GM15510 (cell line): ENCODE data around the gene SBK3.

Source experiments
- POLR2A ChIP-seq: IDR thresholded peaks from 3 replicates; pipeline ENCODE4 v1.6.1; 2011; ENCODE audit warnings: borderline replicate concordance; ENCODE audit not compliant: insufficient read length; ENCODE audit errors: extremely low read depth

SBK3 gene

DNA sequence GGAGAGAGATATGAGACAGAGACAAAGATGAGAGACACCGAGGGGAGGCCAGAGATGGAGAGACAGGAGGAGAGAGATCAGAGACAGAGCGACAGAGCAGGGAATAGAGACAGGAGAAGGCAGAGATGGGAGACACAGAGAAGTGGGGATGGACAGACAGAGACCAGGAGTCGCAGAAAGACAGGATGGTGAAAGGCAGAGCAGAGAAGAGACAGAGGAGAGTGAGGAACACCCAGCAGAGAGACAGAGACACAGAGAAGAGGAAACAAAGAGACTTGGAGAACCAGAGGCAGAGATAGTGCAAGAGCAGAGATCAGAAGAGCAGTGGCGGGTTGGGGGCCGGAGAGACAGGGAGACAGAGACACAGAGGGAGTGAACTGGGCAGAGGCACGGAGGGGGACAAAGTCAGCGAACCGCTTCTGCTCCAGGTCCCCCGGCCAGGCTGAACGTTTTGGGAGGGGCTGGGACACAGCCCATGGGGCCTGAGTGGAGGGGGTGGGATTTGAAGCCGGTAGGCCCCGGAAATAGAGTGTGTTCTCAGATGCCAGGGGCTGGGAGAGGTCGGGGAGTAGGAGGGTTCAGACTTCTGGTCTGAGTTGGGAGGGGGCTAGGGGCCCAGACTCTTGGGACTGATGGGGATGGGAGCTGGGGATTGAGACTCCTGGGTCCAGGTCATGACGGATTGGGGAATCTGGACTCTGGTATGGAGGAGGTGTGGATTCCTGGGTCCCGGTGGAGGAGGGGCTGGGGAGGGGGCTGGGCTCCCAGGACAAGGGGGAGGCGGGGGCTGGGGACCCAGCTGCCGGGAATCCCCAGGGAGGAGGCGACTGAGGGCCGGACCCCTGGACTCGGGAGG, 34.7 kb upstream of the SBK3 start:
- TF ChIP-seq POLR2A = no peak

DNA sequence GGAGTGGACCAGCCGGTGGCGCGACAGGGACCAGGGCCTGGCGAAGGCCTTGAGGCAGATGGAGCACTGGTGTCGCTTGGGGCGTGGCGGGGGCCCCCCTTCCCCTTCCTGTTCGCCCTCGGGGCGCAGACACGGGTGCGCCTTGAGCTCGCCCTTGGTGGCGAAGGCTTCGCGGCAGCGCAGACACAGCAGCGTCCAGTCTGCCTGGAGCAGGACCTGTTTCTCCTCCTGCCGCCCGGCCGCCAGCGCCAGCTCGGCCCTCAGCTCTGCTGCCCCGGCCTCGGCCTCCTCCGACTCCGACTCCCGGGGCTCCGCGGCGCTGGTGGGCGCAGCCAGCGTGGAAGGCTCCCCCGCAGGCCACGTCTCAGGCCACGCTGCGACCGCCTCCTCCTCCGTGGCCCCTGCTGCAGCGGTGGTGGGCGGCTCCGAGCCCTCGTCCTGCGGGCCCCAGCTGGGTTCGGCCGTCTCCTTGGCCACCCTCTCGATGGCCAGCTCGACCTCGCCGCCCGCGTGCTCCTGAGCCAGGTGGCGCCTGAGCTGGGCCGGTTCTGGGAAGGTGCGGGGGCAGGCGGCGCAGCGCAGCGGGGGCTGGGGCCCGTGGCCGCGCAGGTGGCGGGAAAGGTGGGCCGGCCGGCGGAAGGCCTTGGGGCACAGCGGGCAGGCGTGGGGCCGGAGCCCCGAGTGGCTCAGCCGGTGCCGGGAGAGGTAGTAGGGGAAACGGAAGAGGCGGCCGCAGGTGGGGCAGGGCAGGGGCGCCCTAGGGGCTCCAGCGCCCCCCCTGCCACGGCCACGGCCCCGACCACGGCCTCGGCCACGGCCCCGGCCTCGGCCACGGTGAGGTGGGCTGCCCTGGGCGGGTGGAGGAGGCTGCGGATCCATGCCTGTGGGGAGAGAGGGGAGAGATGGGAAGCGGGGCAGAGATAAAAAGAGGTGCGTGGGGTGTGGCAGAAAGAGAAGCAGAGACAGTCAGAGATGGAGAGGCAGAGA, 33.7 kb upstream of the SBK3 start:
- TF ChIP-seq POLR2A = no peak

DNA sequence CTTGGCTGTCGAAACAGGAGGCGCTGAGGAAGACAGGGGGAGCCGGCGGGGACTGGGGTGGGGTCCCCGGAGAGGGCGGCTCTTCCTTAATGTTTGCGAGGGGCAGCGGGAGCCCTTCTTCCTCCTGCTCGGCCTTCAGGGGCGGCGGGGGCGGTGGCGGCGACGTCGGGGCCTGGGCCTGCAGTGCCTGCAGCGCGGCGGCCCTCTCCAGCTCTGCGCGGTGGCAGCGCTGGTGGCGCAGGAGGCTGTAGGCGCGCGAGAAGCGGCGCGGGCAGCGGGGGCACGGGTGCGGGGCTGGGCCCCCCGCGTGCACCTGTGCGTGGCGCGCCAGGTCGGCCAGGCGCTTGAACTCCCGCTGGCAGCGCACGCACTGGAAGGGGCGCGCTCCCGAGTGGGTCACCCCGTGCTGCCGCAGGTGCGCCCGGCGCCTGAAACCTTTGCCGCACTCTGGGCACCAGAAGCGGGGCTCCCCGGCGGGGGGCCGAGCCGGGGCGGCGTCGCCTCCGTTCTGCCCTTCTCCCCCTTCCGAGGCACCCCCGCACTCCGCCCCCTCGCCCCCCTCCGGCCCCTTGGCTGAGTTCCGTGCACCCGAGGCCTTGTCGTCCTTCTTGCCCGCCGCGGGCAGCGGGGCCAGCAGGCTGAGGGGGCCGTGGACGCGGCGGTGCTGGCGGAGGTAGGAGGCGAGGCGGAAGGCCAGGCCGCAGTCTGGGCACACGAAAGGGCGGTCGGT, 32.9 kb upstream of the SBK3 start:
- no peak for TF ChIP-seq POLR2A

DNA sequence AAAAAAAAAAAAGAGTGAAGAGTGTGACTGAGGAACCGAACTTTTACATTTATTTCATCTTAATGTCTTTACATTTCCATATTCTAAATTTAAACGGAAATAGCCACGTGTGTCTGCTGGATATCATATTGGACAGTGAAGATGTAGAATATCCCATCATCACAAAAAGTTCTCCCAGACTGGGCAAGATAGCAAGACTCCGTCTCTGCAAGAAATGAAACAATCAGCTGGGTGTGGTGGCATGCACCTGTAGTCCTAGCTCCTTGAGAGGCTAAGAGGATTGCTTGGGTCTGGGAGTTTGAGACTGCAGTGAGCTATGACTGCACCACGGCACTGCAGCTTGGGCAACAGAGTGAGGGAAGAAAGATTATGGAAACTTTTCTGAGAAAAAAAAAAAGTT, 31.4 kb upstream of the SBK3 start:
- TF ChIP-seq POLR2A = no peak

DNA sequence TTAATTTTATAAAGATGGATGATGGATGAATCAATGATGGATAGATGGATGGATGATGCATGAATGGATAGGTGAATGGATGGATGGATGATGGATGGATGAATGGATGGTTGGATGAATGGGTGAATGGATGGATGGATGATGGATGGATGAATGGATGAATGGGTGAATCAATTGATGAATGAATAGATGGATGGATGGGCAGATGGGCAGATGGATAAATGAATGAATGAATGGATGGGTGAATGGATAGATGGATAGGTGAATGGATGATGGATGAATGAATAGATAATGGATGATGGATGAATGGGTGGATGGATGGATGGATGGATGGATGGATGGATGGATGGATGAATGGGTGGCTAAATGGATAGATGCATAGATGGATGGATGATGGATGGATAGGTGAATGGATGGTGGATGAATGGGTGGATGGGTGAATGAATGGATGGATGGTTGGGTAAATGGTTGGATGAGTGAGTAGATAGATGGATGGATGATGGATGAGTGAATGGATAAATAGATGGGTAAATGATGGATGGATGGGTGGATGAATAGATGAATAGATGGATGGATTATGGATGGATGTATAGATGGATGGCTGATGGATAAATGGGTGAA, 22.5 kb upstream of the SBK3 start:
- TF ChIP-seq POLR2A = no peak

DNA sequence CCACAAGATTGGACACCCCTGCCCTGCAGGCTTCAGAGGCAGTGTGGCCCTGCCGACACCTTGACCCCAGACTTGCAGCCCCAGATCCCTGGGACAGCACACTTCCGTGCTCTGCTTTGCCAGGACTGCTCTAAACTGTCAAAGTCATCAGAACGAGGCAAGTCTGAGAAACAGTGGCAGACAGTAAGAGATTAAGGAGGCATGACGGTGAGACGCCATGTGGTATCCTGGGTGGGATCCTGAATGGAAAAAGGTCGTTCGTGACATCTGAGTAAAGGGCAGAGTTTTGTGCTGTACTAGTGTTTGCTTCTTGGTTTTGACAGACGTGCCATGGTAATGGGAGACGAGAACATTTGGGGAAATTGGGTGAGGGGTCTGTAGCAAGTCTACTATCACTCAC, 21.5 kb upstream of the SBK3 start:
- no peak for TF ChIP-seq POLR2A

DNA sequence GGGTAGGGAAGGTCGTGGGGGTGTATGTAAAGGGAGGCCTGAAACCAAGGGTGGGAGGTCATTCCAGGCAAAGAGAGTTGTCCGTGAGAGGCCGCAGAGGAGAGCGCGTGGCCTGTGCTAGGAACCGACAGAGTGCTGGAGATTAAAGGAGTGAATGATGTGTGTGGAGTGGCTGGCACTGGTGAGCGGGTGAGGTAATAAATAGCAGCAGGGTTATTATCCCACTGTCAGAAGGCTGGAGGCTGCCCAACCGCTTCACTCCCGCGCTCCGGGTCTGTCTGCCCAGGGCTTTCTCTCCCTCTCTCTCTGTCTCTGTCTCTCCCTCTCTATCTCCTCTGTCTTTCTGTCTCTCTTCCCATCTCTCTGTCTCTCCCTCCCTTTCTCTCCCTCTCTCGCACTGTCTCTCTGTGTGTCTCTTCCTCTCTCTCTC, 17.9 kb upstream of the SBK3 start:
- no peak for TF ChIP-seq POLR2A

DNA sequence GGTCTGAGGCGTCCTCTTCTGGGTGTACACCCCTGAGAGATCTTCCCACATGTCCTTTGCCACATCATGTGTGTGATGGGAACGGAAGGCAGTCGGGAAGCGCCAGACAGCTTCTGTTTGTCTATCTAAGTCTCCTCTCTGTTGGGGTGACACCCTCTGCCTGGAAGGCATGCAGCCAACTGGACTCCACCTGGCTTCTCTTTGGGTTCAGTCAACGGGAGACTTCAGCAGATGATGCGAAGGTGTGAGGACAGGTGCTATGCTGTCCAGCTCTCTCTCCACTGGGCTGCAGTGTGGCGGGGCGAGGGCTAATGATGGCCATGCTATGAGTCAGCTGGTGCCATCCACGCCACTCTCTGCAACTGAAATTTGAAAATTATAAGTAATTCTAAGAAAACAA, 14.3 kb upstream of the SBK3 start:
- TF ChIP-seq POLR2A = no peak

DNA sequence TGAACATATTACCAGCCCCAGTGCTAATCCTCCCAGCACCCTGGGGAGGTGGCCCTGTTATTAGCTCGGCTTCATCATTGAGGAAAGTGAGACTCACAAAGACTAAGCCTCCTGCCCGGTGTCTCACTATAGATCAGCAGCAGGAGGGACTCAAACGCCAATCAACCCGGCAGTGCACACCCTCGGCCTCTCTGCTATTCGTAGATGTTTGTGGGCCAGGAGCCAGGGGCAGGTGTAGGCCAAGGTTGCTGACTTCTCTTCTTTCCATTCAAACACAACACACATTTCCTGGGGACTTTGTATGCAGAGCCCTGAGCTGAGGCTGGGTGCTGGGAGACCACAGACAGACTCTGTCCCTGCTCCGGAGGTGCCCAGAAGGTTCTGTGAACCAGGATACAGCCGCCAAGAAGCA, 9.4 kb upstream of the SBK3 start:
- no peak for TF ChIP-seq POLR2A

DNA sequence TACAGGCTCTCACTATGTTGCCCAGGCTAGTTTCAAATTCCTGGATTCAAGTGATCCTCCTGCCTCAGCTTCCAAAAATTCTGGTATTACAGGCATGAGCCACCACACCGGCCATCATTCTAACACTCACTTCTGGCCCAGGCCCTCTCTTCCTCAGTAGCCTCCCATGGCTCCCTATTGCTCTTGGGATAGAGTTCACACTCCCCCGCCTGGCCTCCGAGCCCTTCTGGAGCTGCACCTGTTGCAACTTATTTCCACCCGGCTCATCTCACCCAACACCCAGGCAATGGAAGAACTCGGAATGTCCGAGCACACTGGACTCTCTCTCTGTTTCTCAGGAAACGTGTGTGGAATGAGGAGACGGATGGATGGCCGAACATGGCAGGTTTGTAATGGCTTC, 9.0 kb upstream of the SBK3 start:
- no peak for TF ChIP-seq POLR2A

DNA sequence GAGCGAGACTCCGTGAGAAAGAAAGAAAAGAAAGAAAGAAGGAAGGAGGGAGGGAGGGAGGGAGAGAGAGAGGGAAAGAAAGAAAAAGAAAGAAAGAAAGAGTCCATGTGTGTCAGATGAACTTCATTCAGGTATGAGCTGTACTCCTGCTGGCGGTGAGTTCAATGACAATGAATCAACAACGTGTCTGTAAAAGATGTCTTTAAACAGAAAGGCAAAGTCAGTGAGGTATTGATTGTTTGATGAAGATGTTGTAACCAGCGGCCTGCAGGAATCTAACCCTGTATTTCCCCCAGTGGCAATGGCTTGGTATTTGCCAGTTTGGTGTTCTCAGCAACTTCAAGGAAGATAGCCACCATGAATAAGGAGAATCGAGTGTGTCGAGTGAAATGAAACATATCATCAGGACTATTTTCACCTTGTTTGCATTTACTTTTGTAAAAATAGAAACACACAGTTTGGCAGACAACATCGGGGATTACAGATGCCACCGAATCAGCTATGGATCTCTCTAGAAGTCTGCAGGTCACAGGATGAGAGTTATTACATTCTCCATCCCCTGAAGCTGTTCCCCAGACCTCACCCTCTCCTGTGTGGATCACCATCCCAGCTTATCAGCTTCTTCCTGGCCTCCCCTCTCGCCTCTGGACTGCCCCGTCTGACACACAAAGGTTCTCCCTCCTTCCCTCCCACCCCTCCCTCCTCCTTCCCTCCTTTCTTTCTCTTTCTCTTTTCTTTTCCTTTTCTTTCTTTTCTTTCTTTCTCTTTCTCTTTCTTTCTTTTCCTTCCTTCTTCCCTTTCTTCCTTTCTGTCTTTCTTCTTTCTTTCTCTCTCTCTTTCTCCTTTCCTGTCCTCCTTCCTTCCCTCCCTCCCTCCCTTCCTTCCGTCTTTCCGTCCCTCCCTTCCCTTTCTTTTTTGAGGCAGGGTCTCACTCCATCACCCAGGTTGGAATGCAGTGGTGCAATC, 8.2 kb upstream of the SBK3 start:
- TF ChIP-seq POLR2A = no peak

DNA sequence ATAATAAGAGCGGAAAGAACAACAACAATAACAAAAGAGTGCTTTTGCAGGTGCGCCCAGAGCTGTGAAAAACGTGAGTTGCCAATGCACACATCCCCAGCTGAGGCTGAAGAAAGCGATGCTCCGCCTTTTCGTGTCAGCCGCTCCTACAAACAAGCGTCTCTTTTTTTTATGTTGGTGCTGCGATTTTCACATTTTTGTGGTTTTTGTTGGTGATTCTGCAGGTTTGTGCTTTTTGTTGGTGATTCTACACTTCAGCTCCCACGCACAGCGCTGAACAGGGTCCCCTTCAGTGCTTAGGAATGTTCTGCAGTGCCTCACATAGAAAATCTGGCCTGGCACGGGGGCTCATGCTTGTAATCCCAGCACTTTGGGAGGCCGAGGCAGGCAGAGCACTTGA, 7.3 kb upstream of the SBK3 start:
- TF ChIP-seq POLR2A = no peak

DNA sequence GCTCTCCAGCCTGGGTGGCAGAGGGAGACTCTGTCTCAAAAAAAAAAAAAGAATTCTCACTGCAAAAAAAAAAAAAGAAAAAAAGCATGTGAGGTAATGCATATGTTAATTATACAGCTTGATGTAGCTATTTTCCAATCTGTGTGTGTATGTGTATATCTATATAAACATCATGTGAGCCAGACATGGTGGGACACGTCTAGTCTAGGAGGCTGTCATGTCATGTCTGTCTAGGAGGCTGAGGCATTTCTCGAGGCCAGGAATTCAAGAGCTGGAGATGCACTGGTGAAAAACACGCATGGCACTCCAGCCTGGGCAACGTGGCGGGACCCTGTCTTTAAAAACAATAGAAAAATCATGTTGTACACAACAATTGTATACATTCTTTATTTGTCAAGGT, 6.9 kb upstream of the SBK3 start:
- TF ChIP-seq POLR2A = no peak
